GM12878 (cell line): ENCODE data around the gene USF3. TPM values are rescaled to one million over a fixed set of nuclear protein-coding genes. Genes with fewer than 3 reads are reported as not detected.

Source experiments
- ATAC-seq: fragments of 200-7000 bp; cut with Tn5 transposase; 3 replicates; pipeline ENCODE4 v1.9.1; 2020; ENCODE audit warnings: mild to moderate bottlenecking, moderate library complexity
- BruUV-seq: library from RNA; stranded (reverse); fragments of 400-500 nt; replicated peaks from 2 replicates; lab custom pipeline; 2021; lab: Mats Ljungman, UMichigan
- CTCF ChIA-PET: fragments of 300-600 bp; sonication (Branson Sonifier 250); formaldehyde crosslinking; extraction: SDS; loops from one replicate; lab custom pipeline; 2021; ENCODE audit warnings: inconsistent platforms; lab: Yijun Ruan, JAX
- POLR2A ChIA-PET: fragments of 350-600 bp; formaldehyde crosslinking; extraction: SDS; loops from one replicate; lab custom pipeline; 2021; ENCODE audit warnings: inconsistent platforms; lab: Charles Lee
- RAD21 ChIA-PET: fragments of 300-600 bp; sonication (Branson Sonifier 250); formaldehyde crosslinking; loops from one replicate; lab custom pipeline; 2023; ENCODE audit warnings: antibody characterized with exemption; ENCODE audit not compliant: unreplicated experiment; lab: Charles Lee
- SMC1A ChIA-PET: fragments of 300-600 bp; sonication (Branson Sonifier 250); formaldehyde crosslinking; loops from one replicate; lab custom pipeline; 2023; ENCODE audit not compliant: unreplicated experiment, uncharacterized antibody; lab: Charles Lee
- DNase-seq: peaks from one replicate; pipeline ENCODE4 v3.0.0-alpha.2; 2011; ENCODE audit warnings: low read depth, low spot score
- FAIRE-seq: peaks from 3 replicates; lab custom pipeline; 2011; peaks lifted over from hg19 to GRCh38; lab: Jason Lieb, UNC
- H2AFZ ChIP-seq: 2 replicates; pipeline ENCODE4 v1.6.0; 2011; ENCODE audit warnings: low read depth, low read length, control low read depth; ENCODE audit not compliant: control insufficient read depth
- H3K27ac ChIP-seq: 2 replicates; pipeline ENCODE4 v1.5.1; 2011; ENCODE audit warnings: control low read depth; ENCODE audit not compliant: control insufficient read depth, insufficient read depth
- H3K27me3 ChIP-seq, 2 experiments: replicated peaks in 1 of 2; 2 replicates each; pipeline versions ENCODE4 v1.6.0 to v1.6.1; 2011; ENCODE audit warnings: low read length in 1 of 2; ENCODE audit not compliant: control insufficient read depth in 2 of 2, insufficient read depth in 2 of 2
- H3K36me3 ChIP-seq, 2 experiments: 2 replicates each; pipeline ENCODE4 v1.5.1; 2011; ENCODE audit warnings: low read length in 1 of 2; ENCODE audit not compliant: control insufficient read depth in 2 of 2, insufficient read depth in 2 of 2
- H3K4me1 ChIP-seq: 2 replicates; pipeline ENCODE4 v1.6.1; 2011; ENCODE audit warnings: mild to moderate bottlenecking, low read length, moderate library complexity, mixed read lengths; ENCODE audit not compliant: control insufficient read depth, insufficient read depth
- H3K4me2 ChIP-seq: 2 replicates; pipeline ENCODE4 v1.6.0; 2011; ENCODE audit warnings: control low read depth; ENCODE audit not compliant: control insufficient read depth, insufficient read depth
- H3K4me3 ChIP-seq: fragments of 200-600 bp; sonication (generic); 2 replicates; pipeline ENCODE4 v1.5.1; 2016
- H3K79me2 ChIP-seq: 2 replicates; pipeline ENCODE4 v1.6.0; 2011; ENCODE audit warnings: low read length; ENCODE audit not compliant: control insufficient read depth, insufficient read depth
- H3K9ac ChIP-seq: 2 replicates; pipeline ENCODE4 v1.8.0; 2011; ENCODE audit warnings: low read length, control low read depth, mixed read lengths; ENCODE audit not compliant: control insufficient read depth, insufficient read depth
- H3K9me3 ChIP-seq: replicated peaks from 3 replicates; pipeline ENCODE4 v1.5.1; 2011; ENCODE audit warnings: mild to moderate bottlenecking, low read length; ENCODE audit not compliant: control insufficient read depth, insufficient read depth
- H4K20me1 ChIP-seq: 2 replicates; pipeline ENCODE4 v1.6.0; 2011; ENCODE audit not compliant: control insufficient read depth, insufficient read depth
- ASH2L ChIP-seq: fragments of 300-600, 200-600 bp; sonication (generic); IDR thresholded peaks from 2 replicates; pipeline ENCODE4 v1.6.1; 2017; ENCODE audit warnings: low read depth, mild to moderate bottlenecking, borderline replicate concordance
- DPF2 ChIP-seq: fragments of 450-650 bp; IDR thresholded peaks from 2 replicates; pipeline ENCODE4 v1.6.1; 2017; ENCODE audit warnings: mild to moderate bottlenecking
- MEF2B ChIP-seq: fragments of 450-650 bp; IDR thresholded peaks from 2 replicates; pipeline ENCODE4 v1.6.1; 2018; ENCODE audit warnings: mild to moderate bottlenecking, moderate library complexity; ENCODE audit not compliant: partially characterized antibody, poor library complexity, severe bottlenecking
- PBX3 ChIP-seq: IDR thresholded peaks from 2 replicates; pipeline ENCODE4 v1.6.1; 2011; ENCODE audit warnings: mild to moderate bottlenecking, low read depth, low read length, moderate library complexity; ENCODE audit not compliant: insufficient replicate concordance
- RAD21 ChIP-seq: IDR thresholded peaks from 2 replicates; pipeline ENCODE4 v1.6.1; 2011; ENCODE audit warnings: mild to moderate bottlenecking, low read depth, low read length, moderate library complexity; ENCODE audit not compliant: insufficient read depth
- SIN3A ChIP-seq: IDR thresholded peaks from 2 replicates; pipeline ENCODE4 v1.6.1; 2012; ENCODE audit warnings: low read depth, low read length, improper control_type of control experiment
- SIX5 ChIP-seq: IDR thresholded peaks from 2 replicates; pipeline ENCODE4 v1.6.1; 2011; ENCODE audit warnings: mild to moderate bottlenecking, low read depth, low read length, moderate library complexity; ENCODE audit not compliant: severe bottlenecking
- SPI1 ChIP-seq: IDR thresholded peaks from 2 replicates; pipeline ENCODE4 v1.6.1; 2011; ENCODE audit warnings: low read depth, mild to moderate bottlenecking, low read length, moderate library complexity, borderline replicate concordance; ENCODE audit not compliant: insufficient read depth
- SRF ChIP-seq, 2 experiments: IDR thresholded peaks; 2 replicates each; pipeline ENCODE4 v1.6.1; 2011; ENCODE audit warnings: low read depth in 2 of 2, low read length in 2 of 2, mild to moderate bottlenecking in 1 of 2, moderate library complexity in 1 of 2
- TBL1XR1 ChIP-seq: IDR thresholded peaks from 2 replicates; pipeline ENCODE4 v1.6.1; 2012; ENCODE audit warnings: low read depth, low read length, improper control_type of control experiment
- ZBTB33 ChIP-seq: fragments of 450-650 bp; IDR thresholded peaks from 2 replicates; pipeline ENCODE4 v1.6.1; 2017; ENCODE audit warnings: mild to moderate bottlenecking
- WGBS: methylation state at CpG from one replicate; pipeline ENCODE4 v1.1.6; 2016; ENCODE audit warnings: low lambda C conversion rate; ENCODE audit not compliant: insufficient replicate concordance, insufficient coverage; ENCODE audit errors: missing lambda C conversion rate; 5-methylcytosine and 5-hydroxymethylcytosine counted together
- in situ Hi-C: fragments of 300-500 bp; cut with MboI; formaldehyde crosslinking; loops from 9 replicates; pipeline ENCODE4 v1.14.3; 2018; ENCODE audit warnings: mixed read lengths
- intact Hi-C: fragments of 100-400 bp; cut with micrococcal nuclease; formaldehyde crosslinking; loops from one replicate; pipeline ENCODE4 v1.14.2; 2022; ENCODE audit not compliant: unreplicated experiment
- polyA plus RNA-seq, 11 experiments: library from polyadenylated mRNA; depleted of rRNA in 4 of 11; unstranded in 6 of 11; stranded (reverse) in 5 of 11; fragments of >200 nt; fragmentation: Nextera tagmentation in 4 of 11; fragmentation: Illumina TruSeq in 1 of 11; extraction: Ambion mirVana in 4 of 11; extraction: Trizol in 1 of 11; gene quantifications; 1 replicate in 1 of 11; 2 replicates in 10 of 11; pipeline versions ENCODE4 v1.2.1 to v1.2.3, GENCODE V29; 2011 to 2016; ENCODE audit warnings: inconsistent platforms in 2 of 11, missing spikeins in 2 of 11, low read depth in 1 of 11
- total RNA-seq, 4 experiments: library from RNA; depleted of rRNA in 3 of 4; stranded (reverse); fragments of >200 nt in 3 of 4; fragmentation: Illumina TruSeq in 1 of 4; extraction: Trizol in 1 of 4; gene quantifications; 2 replicates each; pipeline versions ENCODE4 v1.2.1 to v1.2.3, GENCODE V29; 2013 to 2021
- TF ChIP-seq, protein P1 (sequence below): fragments of 450-650 bp; IDR thresholded peaks from 2 replicates; pipeline ENCODE4 v1.6.1; 2017; ENCODE audit warnings: mild to moderate bottlenecking, moderate library complexity
- TF ChIP-seq, protein P2 (sequence below): fragments of 450-650 bp; formaldehyde crosslinking; IDR thresholded peaks from 2 replicates; pipeline ENCODE4 v1.4.0; 2020; ENCODE audit warnings: mild to moderate bottlenecking, moderate library complexity

Gene USF3
- total and polyA plus RNA-seq, 10 of the 15 experiments (the other 5 are each of a cell fraction or from before 2014, with no cell fraction given) = 3.1 to 15.9 (median 7.8) TPM

- no peaks in the 10 kb centered on the region for H3K27me3 ChIP-seq
- no peak overlapping the region for H3K9ac ChIP-seq
- no peak overlapping the region for H3K27ac ChIP-seq
- POLR2A ChIA-PET = no interaction called here
- no peaks in the 10 kb centered on the region; the same call in 2 of the 3 replicates for H3K9me3 ChIP-seq
- no peaks in the 10 kb centered on the region for H4K20me1 ChIP-seq
- peaks cover 4% of the 10 kb centered on the region; the same call in 1 of the 2 replicates for H3K4me1 ChIP-seq
- no peak overlapping the region for H2AFZ ChIP-seq
- H3K36me3 ChIP-seq = no peaks in the 10 kb centered on the region; a peak in 1 of 4 replicates
- BruUV-seq = no TSS peak
- no peak for ATAC-seq
- no peak for DNase-seq
- RAD21 ChIA-PET = no interaction called here
- intact Hi-C loops = no loop called here
- WGBS = 98% methylated on average over 3 of the region's 3 CpGs
- SMC1A ChIA-PET = interaction anchor here (1.1 kb wide), 1 partner anchor 136 kb away, joined by 3 read pairs; no protein-coding TSS in a partner anchor
- CTCF ChIA-PET = interaction anchor here (1.3 kb wide), 1 partner anchor 46 kb away, joined by 4 read pairs; no protein-coding TSS in a partner anchor
- FAIRE-seq = no peak
- no peak overlapping the region for H3K4me3 ChIP-seq
- peaks cover 6% of the 10 kb centered on the region for H3K79me2 ChIP-seq
- no peak overlapping the region for H3K4me2 ChIP-seq
- in situ Hi-C loops = no loop called here
- no peak for TF ChIP-seq DPF2
- no peak for TF ChIP-seq SRF (IDR thresholded peaks at IDR 0.05; ENCODE audit: low read depth in 2 of 2, low read length in 2 of 2)
- TF ChIP-seq, protein P1, sequence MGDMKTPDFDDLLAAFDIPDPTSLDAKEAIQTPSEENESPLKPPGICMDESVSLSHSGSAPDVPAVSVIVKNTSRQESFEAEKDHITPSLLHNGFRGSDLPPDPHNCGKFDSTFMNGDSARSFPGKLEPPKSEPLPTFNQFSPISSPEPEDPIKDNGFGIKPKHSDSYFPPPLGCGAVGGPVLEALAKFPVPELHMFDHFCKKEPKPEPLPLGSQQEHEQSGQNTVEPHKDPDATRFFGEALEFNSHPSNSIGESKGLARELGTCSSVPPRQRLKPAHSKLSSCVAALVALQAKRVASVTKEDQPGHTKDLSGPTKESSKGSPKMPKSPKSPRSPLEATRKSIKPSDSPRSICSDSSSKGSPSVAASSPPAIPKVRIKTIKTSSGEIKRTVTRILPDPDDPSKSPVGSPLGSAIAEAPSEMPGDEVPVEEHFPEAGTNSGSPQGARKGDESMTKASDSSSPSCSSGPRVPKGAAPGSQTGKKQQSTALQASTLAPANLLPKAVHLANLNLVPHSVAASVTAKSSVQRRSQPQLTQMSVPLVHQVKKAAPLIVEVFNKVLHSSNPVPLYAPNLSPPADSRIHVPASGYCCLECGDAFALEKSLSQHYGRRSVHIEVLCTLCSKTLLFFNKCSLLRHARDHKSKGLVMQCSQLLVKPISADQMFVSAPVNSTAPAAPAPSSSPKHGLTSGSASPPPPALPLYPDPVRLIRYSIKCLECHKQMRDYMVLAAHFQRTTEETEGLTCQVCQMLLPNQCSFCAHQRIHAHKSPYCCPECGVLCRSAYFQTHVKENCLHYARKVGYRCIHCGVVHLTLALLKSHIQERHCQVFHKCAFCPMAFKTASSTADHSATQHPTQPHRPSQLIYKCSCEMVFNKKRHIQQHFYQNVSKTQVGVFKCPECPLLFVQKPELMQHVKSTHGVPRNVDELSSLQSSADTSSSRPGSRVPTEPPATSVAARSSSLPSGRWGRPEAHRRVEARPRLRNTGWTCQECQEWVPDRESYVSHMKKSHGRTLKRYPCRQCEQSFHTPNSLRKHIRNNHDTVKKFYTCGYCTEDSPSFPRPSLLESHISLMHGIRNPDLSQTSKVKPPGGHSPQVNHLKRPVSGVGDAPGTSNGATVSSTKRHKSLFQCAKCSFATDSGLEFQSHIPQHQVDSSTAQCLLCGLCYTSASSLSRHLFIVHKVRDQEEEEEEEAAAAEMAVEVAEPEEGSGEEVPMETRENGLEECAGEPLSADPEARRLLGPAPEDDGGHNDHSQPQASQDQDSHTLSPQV = no peak
- TF ChIP-seq, protein P2, sequence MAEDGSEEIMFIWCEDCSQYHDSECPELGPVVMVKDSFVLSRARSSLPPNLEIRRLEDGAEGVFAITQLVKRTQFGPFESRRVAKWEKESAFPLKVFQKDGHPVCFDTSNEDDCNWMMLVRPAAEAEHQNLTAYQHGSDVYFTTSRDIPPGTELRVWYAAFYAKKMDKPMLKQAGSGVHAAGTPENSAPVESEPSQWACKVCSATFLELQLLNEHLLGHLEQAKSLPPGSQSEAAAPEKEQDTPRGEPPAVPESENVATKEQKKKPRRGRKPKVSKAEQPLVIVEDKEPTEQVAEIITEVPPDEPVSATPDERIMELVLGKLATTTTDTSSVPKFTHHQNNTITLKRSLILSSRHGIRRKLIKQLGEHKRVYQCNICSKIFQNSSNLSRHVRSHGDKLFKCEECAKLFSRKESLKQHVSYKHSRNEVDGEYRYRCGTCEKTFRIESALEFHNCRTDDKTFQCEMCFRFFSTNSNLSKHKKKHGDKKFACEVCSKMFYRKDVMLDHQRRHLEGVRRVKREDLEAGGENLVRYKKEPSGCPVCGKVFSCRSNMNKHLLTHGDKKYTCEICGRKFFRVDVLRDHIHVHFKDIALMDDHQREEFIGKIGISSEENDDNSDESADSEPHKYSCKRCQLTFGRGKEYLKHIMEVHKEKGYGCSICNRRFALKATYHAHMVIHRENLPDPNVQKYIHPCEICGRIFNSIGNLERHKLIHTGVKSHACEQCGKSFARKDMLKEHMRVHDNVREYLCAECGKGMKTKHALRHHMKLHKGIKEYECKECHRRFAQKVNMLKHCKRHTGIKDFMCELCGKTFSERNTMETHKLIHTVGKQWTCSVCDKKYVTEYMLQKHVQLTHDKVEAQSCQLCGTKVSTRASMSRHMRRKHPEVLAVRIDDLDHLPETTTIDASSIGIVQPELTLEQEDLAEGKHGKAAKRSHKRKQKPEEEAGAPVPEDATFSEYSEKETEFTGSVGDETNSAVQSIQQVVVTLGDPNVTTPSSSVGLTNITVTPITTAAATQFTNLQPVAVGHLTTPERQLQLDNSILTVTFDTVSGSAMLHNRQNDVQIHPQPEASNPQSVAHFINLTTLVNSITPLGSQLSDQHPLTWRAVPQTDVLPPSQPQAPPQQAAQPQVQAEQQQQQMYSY = no peak
- no peak for TF ChIP-seq SPI1
- no peak for TF ChIP-seq RAD21
- no peak for TF ChIP-seq PBX3
- TF ChIP-seq ASH2L = no peak
- no peak for TF ChIP-seq MEF2B
- no peak for TF ChIP-seq SIN3A
- no peak for TF ChIP-seq SIX5
- TF ChIP-seq ZBTB33 = no peak
- no peak for TF ChIP-seq TBL1XR1
These were observed 6.0 kb downstream of the USF3 start for GRCh38 chr3:113690482-113690881.
